ENCODE data around the gene GNA12.

GNA12 gene

DNA sequence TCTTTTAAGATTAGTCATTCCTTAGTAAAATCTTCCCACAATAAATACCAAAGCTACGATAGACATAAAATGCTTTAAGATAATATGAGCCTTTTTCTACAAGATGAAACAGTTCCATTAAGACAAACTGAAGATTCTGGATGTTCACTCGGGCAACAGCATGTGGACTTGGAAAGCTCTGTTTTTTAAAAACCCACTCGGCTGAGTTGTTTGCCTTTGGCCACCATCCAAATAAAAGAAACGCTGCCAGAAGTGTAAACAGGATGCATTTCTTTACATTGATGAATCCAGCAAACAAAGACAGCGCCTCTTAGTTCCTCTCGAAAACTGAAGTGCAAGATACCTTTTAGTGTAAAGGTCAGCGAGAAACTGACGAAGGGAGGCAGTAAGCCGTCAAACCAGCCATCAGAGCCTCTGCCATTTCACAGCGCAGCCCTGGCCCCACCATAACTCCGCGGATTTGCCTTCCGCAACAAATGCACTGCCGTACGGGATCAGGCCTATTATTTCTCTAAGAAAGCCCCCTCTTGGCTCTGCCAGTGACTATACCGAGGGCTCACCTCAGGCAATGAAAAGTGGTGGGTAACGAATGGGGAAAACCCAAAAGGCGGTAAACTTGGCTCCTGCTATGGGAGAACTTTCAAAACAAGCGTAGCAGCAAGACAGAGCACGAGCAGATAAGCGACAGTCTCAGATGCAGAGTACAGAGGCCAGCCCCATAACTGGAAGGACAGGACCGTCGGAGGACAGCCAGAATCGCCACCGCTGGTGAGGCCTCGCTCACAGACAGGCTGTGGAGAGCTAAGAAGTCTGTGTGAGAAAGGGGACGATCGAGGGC lies 41.4 kb downstream of the GNA12 start:
- DNase-seq (ENCODE audit: low read depth, low spot score) = no peak
- no peak for TF ChIP-seq CTCF (IDR thresholded peaks at IDR 0.05; ENCODE audit: insufficient read depth, low read length, missing control alignments)
- H3K4me3 ChIP-seq (ENCODE audit: low read depth, low read length) = no peak overlapping the region; the same call in 1 of the 2 replicates
- ChIA-PET POLR2A (interaction anchor here (1.4 to 1.6 kb wide), 2 partner anchors 10 to 18 kb away, joined by 5 to 8 read pairs; no protein-coding TSS in a partner anchor), CTCF (no interaction called here)

DNA sequence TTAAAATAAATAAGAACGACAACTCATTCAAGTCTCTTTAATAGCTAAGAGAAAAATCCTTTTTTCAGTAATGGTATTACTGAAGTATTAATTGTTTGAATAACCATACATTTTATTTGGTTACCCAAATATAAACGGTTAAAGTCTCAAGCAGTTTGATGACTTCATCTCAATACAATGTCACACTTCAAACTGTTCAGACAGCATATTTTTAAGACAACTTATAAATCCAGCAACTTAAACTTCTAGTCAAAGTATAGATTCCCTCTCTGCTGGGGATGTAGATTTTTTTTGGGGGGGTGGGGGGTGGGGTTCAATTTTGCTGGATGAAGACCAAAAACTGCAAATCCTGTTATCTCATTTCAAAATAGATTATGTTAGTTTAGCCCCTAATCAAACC lies 42.0 kb downstream of the GNA12 start:
- H3K4me3 ChIP-seq (ENCODE audit: low read depth, low read length) = no peak overlapping the region
- no peak for TF ChIP-seq CTCF (IDR thresholded peaks at IDR 0.05; ENCODE audit: insufficient read depth, low read length, missing control alignments)
- CTCF ChIA-PET = interaction anchor here (0.9 kb wide), 1 partner anchor 63 kb away, joined by 3 read pairs; no protein-coding TSS in a partner anchor
- no peak for DNase-seq (ENCODE audit: low read depth, low spot score)
- POLR2A ChIA-PET = interaction anchor here (1.4 to 1.6 kb wide), 2 partner anchors 11 to 19 kb away, joined by 5 to 8 read pairs; no protein-coding TSS in a partner anchor

- CTCF ChIA-PET = interaction anchor here (0.9 kb wide), 1 partner anchor 64 kb away, joined by 3 read pairs; no protein-coding TSS in a partner anchor
- DNase-seq (ENCODE audit: low read depth, low spot score) = no peak
Measured at GRCh38 chr7:2800931-2801688, 43.0 kb downstream of the GNA12 start.

DNA sequence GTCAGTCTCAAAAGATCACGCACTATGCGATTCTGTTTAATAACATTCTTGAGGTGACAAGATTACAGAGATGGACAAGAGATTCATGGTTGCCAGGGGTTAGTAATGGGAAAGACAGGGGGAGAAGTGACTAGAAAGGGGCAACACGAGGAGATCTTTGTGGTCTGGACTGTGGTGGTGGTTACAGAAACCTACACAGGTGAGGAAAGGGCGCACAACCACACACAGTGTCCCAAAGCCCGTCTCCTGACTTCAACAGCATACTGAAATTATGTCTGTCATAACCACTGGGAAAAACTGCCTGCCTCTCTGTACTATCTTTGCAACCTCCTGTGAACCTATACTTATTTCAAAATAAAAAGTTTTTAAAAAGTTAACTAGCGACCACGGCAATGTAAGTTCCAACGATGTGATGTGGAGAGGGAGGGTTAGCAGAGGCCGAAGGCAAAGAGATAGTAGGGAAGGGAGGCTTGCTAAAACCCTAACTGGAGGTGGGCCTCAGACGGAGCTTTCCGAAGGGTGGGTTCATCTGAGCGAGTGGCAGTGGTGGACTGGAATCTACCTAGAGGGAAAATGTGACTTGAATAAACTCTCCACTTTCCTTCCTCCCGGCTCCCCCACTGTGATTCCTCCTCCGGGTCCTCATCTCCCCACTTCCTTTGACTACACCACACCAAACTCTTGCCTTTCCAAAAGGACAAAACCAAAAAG lies 43.7 kb downstream of the GNA12 start:
- ChIA-PET POLR2A (no interaction called here), CTCF (no interaction called here)
- TF ChIP-seq CTCF (IDR thresholded peaks at IDR 0.05; ENCODE audit: insufficient read depth, low read length, missing control alignments) = no peak
- no peak overlapping the region for H3K4me3 ChIP-seq (ENCODE audit: low read depth, low read length)
- DNase-seq (ENCODE audit: low read depth, low spot score) = no peak

More at GRCh38 chr7:2800931-2801688, 43.0 kb downstream of the GNA12 start:
- TF ChIP-seq CTCF (IDR thresholded peaks at IDR 0.05; ENCODE audit: insufficient read depth, low read length, missing control alignments) = no peak
- H3K4me3 ChIP-seq (ENCODE audit: low read depth, low read length) = no peak overlapping the region
- POLR2A ChIA-PET = interaction anchor here (1.6 kb wide), 1 partner anchor 20 kb away, joined by 8 read pairs; no protein-coding TSS in a partner anchor

DNA sequence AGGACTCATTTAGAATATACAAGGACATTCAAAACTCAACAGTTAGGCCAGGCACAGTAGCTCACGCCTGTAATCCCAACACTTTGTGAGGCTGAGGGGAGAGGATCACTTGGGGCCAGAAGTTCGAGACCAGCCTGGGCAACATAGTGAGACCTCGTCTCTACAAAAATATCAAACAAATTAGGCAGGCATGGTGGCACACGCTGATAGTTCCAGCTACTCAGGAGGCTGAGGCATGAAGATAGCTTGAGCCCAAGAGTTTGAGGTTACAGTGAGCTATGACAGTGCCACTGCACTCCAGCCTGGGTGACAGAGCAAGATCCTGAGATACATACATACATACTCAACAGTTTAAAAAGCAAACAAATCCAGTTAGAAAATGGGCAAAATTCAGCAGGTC lies 44.9 kb downstream of the GNA12 start:
- POLR2A ChIA-PET = no interaction called here
- no peak for TF ChIP-seq CTCF (IDR thresholded peaks at IDR 0.05; ENCODE audit: insufficient read depth, low read length, missing control alignments)
- CTCF ChIA-PET = interaction anchor here (1.0 kb wide), 1 partner anchor 20 kb away, joined by 3 read pairs; no protein-coding TSS in a partner anchor
- DNase-seq (ENCODE audit: low read depth, low spot score) = no peak
- no peak overlapping the region for H3K4me3 ChIP-seq (ENCODE audit: low read depth, low read length)
